HPDE6-E6E7 (cell line): ENCODE data around the gene CFAP58.

Experiments
- DNase-seq: peaks from one replicate; pipeline ENCODE4 v3.0.0; 2011; ENCODE audit warnings: missing footprints; ENCODE audit errors: extremely low spot score

The CFAP58 gene

DNA sequence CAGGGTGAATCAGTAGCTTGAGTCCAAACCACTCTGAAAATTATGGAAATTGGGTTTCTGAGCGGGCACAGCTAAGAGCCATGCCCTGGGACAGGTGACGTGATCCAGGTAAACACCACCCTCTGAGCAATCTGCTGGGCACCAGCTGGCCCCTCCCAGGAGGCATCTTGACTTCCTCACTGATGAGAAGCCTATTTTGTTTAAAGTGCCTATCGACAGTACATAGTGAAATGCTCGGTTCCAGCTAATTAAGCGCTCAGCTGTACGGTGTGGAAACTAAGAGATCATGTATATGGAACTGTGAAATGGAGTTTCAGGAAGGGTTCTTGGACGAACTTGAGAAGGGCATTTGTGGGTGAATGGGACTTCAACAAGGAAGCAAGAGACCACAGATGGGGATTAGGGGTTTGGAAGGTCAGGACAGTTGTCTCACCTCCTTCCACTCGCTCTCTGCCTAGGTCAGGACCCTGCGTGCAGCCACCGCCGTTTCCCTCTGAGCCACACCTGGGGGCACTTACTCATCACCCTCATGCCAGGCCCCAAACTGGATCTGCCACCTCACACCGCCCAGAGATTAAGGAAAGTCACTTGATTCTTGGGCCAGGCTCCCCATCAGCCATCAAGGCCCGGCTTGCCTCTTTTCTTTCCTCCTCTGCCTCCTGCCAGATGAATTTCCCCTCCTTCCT, 18.5 kb upstream of the CFAP58 start:
- no peak for DNase-seq

GRCh38 chr10:104336821-104337467, 16.7 kb upstream of the CFAP58 start:
- DNase-seq, result no peak

- DNase-seq, result no peak
Observed at GRCh38 chr10:104337521-104337984, 16.1 kb upstream of the CFAP58 start.

DNA sequence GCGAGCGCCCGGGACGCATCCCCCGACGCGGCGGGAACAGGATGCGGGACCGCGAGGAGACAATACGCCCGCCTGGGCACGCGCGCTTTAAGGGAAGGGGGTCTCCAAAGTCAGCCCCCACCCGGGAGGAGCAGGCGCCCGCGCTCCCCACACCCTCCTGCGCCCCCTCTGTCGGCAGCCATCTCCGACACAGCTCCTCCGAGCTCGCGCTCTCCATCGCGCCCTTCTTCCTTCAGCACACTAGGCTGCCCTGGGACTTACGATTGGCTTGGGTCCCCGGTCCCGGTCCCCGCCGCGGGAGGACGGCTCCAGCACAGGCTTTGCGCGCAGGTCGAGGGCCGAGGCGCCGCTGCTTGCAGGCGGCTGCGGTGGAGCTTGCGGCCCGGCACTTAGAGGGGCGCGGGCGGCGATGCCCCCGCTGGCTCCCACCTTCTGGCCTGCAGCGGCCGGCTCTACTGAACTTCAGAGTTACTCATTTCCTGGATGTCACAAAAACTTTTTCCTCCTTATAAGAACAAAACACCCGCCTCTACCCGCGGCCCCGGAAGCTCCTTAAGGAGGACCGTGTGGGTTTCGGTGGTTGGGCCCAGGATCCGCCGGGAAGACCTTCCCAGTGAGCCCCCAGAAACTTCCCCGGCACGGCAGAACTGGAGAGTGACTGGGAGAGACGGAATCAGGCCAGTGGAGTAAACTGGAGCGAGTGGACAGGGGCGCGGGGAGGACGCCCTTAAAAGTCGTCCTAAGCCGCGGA, 15.5 kb upstream of the CFAP58 start, which contains the start of gene ITPRIP:
Gene ITPRIP (minus strand): TSS at position 481 of the 751 bp plus-strand sequence. CDS start 22,414 bp downstream, outside the sequence.
- DNase-seq, result no peak

DNA sequence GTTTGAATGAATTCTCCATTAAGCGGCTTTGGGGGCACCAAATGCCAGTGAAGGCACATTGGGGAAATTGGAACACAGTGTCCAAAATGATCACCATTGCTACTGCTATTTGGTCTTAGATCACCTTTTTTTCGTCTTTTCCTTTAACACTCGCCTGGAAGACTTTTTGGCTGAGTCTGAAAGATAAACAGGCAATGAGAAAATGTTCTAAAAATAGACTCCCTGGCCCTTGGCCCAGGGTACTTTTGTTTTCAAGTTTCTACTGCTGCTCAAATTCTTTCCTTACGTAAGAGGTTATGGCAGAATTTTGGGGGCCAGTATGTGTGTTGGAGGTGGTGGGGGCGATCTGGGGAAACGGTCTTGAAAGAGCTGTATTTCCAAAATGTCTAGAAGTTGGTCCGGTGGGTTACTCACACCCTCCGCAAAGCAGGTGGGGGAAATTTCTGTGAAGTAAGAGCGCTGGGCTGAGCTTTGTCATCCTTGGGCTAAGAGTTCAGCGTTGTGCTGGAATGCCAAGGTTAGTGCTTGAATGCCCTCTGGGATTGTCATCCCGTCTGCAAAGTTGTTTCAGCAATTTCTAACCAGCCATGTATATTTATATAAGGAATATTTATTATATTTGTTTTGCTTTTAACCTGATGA, 14.0 kb upstream of the CFAP58 start:
- DNase-seq, result no peak

- DNase-seq, result no peak
Observed at GRCh38 chr10:104340111-104340526, 13.5 kb upstream of the CFAP58 start.

GRCh38 chr10:104340641-104341040, 13.0 kb upstream of the CFAP58 start:
- DNase-seq, result no peak

DNA sequence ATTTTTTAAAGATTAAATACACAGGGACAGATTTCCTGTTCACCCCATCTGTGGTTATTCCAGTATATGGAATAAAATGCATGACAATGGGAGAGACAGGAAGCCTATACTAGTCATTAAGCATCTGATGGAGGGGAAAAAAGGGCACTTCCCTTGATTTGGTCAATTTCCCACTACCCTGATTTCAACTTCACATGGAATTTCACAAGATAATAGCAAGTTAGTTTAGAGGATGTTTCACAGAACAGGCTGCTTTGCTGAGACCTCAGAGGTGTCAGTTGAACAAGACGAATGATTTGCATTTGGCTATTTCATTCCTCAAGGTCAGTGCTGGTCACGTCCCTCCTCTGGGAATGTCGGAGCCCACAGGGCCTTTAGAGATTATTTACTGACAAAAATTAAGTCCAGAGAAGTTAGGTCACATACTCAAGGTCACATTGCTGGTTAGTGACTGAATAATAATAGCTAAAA, 10.7 kb upstream of the CFAP58 start:
- DNase-seq, result no peak

- DNase-seq, result no peak
Observed at GRCh38 chr10:104344219-104344618, 9.4 kb upstream of the CFAP58 start.

GRCh38 chr10:104345515-104345914, 8.1 kb upstream of the CFAP58 start:
- DNase-seq, result no peak

GRCh38 chr10:104345941-104346340, 7.7 kb upstream of the CFAP58 start:
- no peak for DNase-seq

DNA sequence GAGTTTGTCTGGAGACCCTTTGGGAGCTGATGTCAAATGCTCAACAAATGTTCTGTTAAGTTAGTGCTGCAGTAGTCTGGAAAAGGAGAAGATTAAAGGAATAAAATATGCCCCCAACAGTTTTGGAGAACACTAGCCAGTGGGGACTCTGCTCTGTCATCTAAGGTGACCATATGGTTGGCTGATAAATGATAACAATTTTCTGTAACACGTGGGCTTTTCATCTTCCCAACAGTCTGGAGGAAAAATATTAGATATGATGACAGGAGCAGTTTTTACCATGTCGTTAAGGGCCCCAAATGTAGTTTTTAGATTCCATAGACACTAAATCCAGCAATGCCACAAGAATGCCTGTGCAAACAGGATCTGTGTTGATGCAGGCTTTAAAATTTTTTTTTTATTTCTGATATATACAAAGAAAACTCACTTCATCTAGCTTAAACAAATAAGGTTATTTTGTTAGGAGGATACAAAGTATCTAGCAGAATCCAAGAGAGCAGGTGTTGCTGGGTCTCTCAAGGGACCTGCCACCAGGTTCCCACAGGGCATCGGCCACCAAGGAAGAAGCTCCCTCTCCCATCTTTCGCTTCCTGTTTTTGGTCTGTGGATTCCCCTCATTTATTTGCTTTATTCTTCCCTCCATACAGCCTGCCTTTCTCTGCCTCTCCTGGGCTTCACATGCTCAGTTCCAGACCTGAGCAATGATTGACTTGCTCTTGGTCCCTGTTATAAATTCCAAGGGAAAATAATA, 6.2 kb upstream of the CFAP58 start:
- DNase-seq, result no peak

GRCh38 chr10:104348601-104349000, 5.0 kb upstream of the CFAP58 start:
- no peak for DNase-seq

- DNase-seq, result peak; percentile 76
Observed at GRCh38 chr10:104349623-104350126, 4.0 kb upstream of the CFAP58 start.

GRCh38 chr10:104350127-104350635, 3.5 kb upstream of the CFAP58 start:
- no peak for DNase-seq

DNA sequence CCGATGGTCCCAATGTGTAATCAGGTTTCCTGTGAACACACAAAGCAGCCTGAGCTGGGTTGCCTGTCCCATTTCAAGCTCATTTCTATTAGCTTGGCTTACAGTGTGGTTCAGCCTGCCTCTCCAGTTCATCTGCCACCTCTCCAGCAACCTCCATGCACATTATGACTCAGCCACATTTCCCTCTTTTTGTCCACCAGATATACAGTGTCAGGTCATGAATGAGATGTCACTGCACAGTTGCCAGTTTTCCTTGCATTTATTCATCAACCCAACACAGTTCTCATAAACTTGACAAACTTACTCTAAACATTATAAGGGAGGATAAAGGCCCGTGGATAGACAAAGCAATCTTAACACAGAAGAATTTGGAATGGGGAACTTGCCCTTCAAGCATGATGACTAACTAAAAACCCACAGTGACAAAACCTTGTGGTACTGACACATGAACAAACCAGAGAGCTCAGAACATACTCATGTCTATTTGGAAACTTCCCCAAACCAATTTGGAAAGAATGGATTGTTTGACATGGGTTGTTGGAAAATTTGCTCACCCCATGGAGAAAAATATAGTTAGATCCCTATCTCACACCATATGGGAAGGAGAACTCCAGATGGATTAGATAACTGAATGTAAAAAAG, 2.5 kb upstream of the CFAP58 start:
- no peak for DNase-seq

DNA sequence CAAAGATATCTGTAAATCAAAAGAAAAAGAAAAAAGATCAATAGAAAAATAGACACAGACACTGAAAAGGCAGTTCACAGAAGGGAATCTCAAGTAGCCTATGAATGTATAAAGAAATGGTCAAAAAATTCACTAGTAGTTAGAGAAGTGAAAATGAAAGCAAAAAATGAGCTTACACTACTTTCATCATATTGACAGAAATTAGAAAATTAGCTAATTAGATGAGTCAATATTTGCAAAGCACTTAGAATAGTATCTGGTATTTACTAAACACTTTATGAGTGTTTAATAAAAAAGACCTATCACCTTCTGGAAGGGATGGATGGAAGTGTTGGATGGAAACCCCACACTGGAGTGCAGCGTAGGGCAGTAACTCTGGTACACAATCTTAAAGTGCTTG, 1.7 kb upstream of the CFAP58 start:
- DNase-seq, result no peak

- no peak for DNase-seq
Observed at GRCh38 chr10:104359811-104360210, 6.2 kb downstream of the CFAP58 start.

DNA sequence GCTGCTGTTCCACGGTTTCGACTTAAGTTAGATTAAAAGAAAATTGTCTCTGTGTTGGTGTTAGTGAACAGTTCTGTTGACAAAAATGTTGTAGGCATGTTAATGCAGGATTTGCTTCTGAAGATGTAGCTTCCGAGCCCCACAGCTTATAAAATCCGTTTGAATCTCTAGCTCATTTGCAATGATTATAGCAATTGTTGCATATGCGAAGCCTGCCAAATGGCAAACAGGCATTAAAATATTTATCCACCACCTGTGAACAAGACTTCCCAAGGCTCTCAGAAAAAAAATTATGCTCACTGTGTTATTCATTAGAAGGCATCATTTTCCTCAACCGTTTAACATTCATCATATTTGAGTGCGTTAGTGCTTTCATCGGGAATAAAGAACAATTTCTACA, 14.3 kb downstream of the CFAP58 start:
- no peak for DNase-seq

DNA sequence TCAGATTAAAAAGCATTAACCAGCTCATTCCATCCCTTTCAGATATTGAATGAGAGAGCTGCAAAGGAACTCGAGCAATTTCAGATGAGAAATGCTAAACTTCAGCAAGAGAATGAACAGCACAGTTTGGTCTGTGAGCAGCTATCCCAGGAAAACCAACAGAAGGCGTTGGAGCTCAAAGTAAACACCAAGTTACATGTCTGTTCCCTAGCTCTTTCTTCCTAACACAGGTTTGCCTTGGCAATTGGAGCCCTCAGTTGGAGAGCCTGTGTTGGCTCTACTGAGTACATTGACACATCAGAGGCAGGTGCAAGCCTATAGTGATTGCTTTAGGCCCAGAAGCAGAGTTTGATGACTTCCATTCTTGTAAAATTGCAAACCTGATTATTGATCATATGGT, 14.7 kb downstream of the CFAP58 start:
- no peak for DNase-seq
